Dermis blood vessel endothelial cell (primary cell): ENCODE measurements around the gene AAMP. TPM values are rescaled to one million over a fixed set of nuclear protein-coding genes. Genes with fewer than 3 reads are reported as not detected.

Experiments
- DNase-seq: peaks from one replicate; pipeline ENCODE4 v3.0.0; 2010
- total RNA-seq: library from RNA; depleted of rRNA; stranded (reverse); fragments of >200 nt; gene quantifications from 2 replicates; pipeline ENCODE4 v1.2.3, GENCODE V29; 2014

Gene AAMP
- total RNA-seq, 1 donor from 2014 or later, result 162 TPM

- DNase-seq, result no peak
Observed at GRCh38 chr2:218221000-218221399, 48.9 kb downstream of the AAMP start.

- no peak for DNase-seq
Observed at GRCh38 chr2:218219934-218220333, 50.0 kb downstream of the AAMP start.

GRCh38 chr2:218218268-218219185, 51.4 kb downstream of the AAMP start:
- DNase-seq, result peak; percentile 31

- peak; percentile 47 for DNase-seq
Observed at GRCh38 chr2:218217360-218218267, 52.3 kb downstream of the AAMP start.

- peak; percentile 98 for DNase-seq
Observed at GRCh38 chr2:218216674-218217359, 53.1 kb downstream of the AAMP start, which contains the start of gene ARPC2. Gene ARPC2, plus strand, starts transcription at chr2:218217189. Its CDS starts 282 bp downstream, at chr2:218217471.

- no peak for DNase-seq
Observed at GRCh38 chr2:218216336-218216673, 53.6 kb downstream of the AAMP start.

Other genes with a start within 250 kb of the AAMP start
- not detected in 2 replicates for gene RUFY4, start 200.9 kb downstream of the AAMP start, total RNA-seq
- not detected in 2 replicates for gene CXCR2, start 144.1 kb downstream of the AAMP start, total RNA-seq
- gene CXCR1, start 103.2 kb downstream of the AAMP start, total RNA-seq, result not detected in 2 replicates
- 278 and 352 TPM in 2 replicates for gene ARPC2, start 52.9 kb downstream of the AAMP start, total RNA-seq
- gene GPBAR1, start 9.1 kb downstream of the AAMP start, total RNA-seq, result not detected in 2 replicates
- gene PNKD, start 382 bp upstream of the AAMP start, total RNA-seq, result 26.5 and 50.2 TPM in 2 replicates
- 134 and 157 TPM in 2 replicates for gene TMBIM1, start 22.4 kb upstream of the AAMP start, total RNA-seq
- 0.17 TPM in 1 of 2 replicates, not detected in the other for gene CATIP, start 86.7 kb upstream of the AAMP start, total RNA-seq
- under 0.01 and 0.05 TPM in 2 replicates for gene SLC11A1, start 112.1 kb upstream of the AAMP start, total RNA-seq
- gene CTDSP1, start 129.7 kb upstream of the AAMP start, total RNA-seq, result 103 and 110 TPM in 2 replicates
- gene VIL1, start 149.0 kb upstream of the AAMP start, total RNA-seq, result not detected in 2 replicates